WTC11 (cell line): ENCODE results near the gene ANKRD28.

Experiments used
- NR1H2 ChIP-seq: sonication (generic); formaldehyde crosslinking; IDR thresholded peaks from 2 replicates; pipeline ENCODE4 v1.9.0; 2021; ENCODE audit warnings: mild to moderate bottlenecking, moderate library complexity, missing genetic modification reagents
- SP1 ChIP-seq: sonication (generic); formaldehyde crosslinking; conservative IDR thresholded peaks from 2 replicates; pipeline ENCODE4 v1.8.1; 2022; ENCODE audit warnings: missing genetic modification reagents
- TF ChIP-seq, protein P1 (sequence below): sonication (generic); formaldehyde crosslinking; IDR thresholded peaks from 2 replicates; pipeline ENCODE4 v1.8.1; 2023; ENCODE audit warnings: mild to moderate bottlenecking, missing genetic modification reagents, moderate library complexity
- TF ChIP-seq, protein P2 (sequence below): fragments of 200-600 bp; IDR thresholded peaks from 2 replicates; pipeline ENCODE4 v1.8.0; 2022; ENCODE audit warnings: antibody characterized with exemption
- TF ChIP-seq, protein P3 (sequence below): sonication (generic); formaldehyde crosslinking; IDR thresholded peaks from 2 replicates; pipeline ENCODE4 v1.8.0; 2023; ENCODE audit warnings: missing genetic modification reagents
- TF ChIP-seq, protein P4 (sequence below): sonication (generic); formaldehyde crosslinking; IDR thresholded peaks from 2 replicates; pipeline ENCODE4 v1.8.0; 2022; ENCODE audit warnings: mild to moderate bottlenecking, missing genetic modification reagents

DNA sequence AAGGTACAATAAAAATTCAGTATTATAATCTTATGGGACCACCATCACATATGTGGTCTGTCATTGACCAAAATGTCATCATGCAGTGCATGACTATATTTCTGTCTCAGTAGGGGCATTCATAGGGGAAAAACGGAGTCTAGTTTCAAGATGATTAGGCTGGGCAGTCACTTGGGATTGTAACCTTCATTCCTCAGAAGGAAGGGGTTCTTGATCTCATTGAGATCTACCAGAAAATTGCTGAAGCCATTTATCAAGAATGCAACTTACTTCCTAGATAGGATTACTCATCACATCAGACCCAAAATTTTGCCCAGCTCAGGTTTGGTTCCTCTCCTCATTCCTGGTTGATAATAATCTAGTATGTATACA is 158.9 kb downstream of the ANKRD28 start:
- TF ChIP-seq, protein P1, sequence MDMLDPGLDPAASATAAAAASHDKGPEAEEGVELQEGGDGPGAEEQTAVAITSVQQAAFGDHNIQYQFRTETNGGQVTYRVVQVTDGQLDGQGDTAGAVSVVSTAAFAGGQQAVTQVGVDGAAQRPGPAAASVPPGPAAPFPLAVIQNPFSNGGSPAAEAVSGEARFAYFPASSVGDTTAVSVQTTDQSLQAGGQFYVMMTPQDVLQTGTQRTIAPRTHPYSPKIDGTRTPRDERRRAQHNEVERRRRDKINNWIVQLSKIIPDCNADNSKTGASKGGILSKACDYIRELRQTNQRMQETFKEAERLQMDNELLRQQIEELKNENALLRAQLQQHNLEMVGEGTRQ: no peak
- no peak for TF ChIP-seq SP1 (CRISPR knock-in tag)
- TF ChIP-seq, protein P2, sequence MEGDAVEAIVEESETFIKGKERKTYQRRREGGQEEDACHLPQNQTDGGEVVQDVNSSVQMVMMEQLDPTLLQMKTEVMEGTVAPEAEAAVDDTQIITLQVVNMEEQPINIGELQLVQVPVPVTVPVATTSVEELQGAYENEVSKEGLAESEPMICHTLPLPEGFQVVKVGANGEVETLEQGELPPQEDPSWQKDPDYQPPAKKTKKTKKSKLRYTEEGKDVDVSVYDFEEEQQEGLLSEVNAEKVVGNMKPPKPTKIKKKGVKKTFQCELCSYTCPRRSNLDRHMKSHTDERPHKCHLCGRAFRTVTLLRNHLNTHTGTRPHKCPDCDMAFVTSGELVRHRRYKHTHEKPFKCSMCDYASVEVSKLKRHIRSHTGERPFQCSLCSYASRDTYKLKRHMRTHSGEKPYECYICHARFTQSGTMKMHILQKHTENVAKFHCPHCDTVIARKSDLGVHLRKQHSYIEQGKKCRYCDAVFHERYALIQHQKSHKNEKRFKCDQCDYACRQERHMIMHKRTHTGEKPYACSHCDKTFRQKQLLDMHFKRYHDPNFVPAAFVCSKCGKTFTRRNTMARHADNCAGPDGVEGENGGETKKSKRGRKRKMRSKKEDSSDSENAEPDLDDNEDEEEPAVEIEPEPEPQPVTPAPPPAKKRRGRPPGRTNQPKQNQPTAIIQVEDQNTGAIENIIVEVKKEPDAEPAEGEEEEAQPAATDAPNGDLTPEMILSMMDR: no peak
- TF ChIP-seq, protein P3, sequence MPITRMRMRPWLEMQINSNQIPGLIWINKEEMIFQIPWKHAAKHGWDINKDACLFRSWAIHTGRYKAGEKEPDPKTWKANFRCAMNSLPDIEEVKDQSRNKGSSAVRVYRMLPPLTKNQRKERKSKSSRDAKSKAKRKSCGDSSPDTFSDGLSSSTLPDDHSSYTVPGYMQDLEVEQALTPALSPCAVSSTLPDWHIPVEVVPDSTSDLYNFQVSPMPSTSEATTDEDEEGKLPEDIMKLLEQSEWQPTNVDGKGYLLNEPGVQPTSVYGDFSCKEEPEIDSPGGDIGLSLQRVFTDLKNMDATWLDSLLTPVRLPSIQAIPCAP: no peak
- TF ChIP-seq, protein P4, sequence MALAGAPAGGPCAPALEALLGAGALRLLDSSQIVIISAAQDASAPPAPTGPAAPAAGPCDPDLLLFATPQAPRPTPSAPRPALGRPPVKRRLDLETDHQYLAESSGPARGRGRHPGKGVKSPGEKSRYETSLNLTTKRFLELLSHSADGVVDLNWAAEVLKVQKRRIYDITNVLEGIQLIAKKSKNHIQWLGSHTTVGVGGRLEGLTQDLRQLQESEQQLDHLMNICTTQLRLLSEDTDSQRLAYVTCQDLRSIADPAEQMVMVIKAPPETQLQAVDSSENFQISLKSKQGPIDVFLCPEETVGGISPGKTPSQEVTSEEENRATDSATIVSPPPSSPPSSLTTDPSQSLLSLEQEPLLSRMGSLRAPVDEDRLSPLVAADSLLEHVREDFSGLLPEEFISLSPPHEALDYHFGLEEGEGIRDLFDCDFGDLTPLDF (CRISPR knock-in tag): no peak
- TF ChIP-seq NR1H2 (CRISPR knock-in tag): no peak
